ENCODE measurements around the gene FERMT3. TPM values are rescaled to one million over a fixed set of nuclear protein-coding genes. Genes with fewer than 3 reads are reported as not detected.

The FERMT3 gene
- total and polyA plus RNA-seq, 2 of the 13 experiments (the other 11 are each of a cell fraction or from before 2014, with no cell fraction given) = 0.29 TPM; not detected in 1

DNA sequence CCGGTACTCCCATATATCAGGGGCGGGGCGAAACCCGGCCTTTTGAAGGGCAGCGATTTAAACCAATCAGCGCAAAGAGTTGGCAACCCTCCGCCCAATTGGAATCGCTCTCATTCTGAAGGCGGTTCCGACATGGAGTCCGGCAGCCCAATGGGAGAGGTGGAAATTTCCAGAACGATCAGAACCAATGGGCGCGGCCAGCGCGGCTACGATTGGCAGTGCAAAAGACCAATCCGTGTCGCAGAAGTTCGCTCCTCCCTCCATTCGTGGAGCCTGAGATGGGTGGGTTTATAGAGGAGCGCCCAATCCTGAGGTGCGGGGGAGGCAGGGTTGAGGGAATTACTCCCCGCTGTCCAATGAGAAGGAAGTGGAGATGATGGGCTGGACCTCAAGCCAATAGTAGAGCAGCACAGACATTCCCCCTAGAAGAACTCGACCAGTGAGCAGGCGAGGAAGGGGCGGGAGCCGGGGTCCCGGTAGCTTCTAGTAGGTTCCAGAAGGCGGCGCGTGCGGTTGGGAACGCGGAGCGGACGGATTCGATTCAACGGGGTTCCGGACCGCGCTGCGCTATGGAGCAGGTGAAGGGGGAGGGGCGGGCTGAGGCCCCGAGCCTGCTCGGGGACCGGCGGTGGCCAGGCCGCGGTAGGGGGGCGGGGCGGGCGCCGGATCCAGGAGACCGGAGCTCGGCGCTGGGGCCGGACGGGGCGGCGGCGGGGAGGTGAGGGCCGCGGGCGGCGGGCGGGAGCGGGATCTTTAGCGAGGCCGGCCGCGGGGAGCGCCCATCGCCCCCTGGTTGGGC, 20.6 kb upstream of the FERMT3 start, which contains the start of gene STIP1 (continued):
- TF ChIP-seq, protein P1, sequence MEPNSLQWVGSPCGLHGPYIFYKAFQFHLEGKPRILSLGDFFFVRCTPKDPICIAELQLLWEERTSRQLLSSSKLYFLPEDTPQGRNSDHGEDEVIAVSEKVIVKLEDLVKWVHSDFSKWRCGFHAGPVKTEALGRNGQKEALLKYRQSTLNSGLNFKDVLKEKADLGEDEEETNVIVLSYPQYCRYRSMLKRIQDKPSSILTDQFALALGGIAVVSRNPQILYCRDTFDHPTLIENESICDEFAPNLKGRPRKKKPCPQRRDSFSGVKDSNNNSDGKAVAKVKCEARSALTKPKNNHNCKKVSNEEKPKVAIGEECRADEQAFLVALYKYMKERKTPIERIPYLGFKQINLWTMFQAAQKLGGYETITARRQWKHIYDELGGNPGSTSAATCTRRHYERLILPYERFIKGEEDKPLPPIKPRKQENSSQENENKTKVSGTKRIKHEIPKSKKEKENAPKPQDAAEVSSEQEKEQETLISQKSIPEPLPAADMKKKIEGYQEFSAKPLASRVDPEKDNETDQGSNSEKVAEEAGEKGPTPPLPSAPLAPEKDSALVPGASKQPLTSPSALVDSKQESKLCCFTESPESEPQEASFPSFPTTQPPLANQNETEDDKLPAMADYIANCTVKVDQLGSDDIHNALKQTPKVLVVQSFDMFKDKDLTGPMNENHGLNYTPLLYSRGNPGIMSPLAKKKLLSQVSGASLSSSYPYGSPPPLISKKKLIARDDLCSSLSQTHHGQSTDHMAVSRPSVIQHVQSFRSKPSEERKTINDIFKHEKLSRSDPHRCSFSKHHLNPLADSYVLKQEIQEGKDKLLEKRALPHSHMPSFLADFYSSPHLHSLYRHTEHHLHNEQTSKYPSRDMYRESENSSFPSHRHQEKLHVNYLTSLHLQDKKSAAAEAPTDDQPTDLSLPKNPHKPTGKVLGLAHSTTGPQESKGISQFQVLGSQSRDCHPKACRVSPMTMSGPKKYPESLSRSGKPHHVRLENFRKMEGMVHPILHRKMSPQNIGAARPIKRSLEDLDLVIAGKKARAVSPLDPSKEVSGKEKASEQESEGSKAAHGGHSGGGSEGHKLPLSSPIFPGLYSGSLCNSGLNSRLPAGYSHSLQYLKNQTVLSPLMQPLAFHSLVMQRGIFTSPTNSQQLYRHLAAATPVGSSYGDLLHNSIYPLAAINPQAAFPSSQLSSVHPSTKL (CRISPR knock-in tag; IDR thresholded peaks at IDR 0.05) = peak; percentile 34; the same call in 1 of the 2 replicates
- 0 out of 2 replicates have a peak, but pooled peaks have one; percentile 73 for TF ChIP-seq ZNF232 (CRISPR knock-in tag; IDR thresholded peaks at IDR 0.05; ENCODE audit: borderline replicate concordance)
- TF ChIP-seq ZFP90 (CRISPR knock-in tag; IDR thresholded peaks at IDR 0.05; ENCODE audit: borderline replicate concordance) = no peak
- TF ChIP-seq ZNF766 (CRISPR knock-in tag; IDR thresholded peaks at IDR 0.05; ENCODE audit: borderline replicate concordance) = no peak; the same call in 1 of the 2 replicates
- TF ChIP-seq HDAC2 (CRISPR knock-in tag; IDR thresholded peaks at IDR 0.05) = no peak
- no peak for TF ChIP-seq NR2F6 (IDR thresholded peaks at IDR 0.05)
- no peak; the same call in 1 of the 2 replicates for TF ChIP-seq NR2F6 (CRISPR knock-in tag; IDR thresholded peaks at IDR 0.05)
- TF ChIP-seq FLYWCH1 (CRISPR knock-in tag; IDR thresholded peaks at IDR 0.05) = no peak
- 0 out of 2 replicates have a peak, but pooled peaks have one; percentile 10 for TF ChIP-seq ZBTB14 (CRISPR knock-in tag; IDR thresholded peaks at IDR 0.05)
- TF ChIP-seq ATF3 (CRISPR knock-in tag; IDR thresholded peaks at IDR 0.05) = no peak
- TF ChIP-seq NR3C1 (CRISPR knock-in tag; IDR thresholded peaks at IDR 0.05) = no peak
- TF ChIP-seq ZNF616 (CRISPR knock-in tag; IDR thresholded peaks at IDR 0.05; ENCODE audit: low read depth) = no peak
- peak; percentile 44; the same call in 1 of the 2 replicates for TF ChIP-seq ZNF331 (CRISPR knock-in tag; IDR thresholded peaks at IDR 0.05)
- TF ChIP-seq ZNF260 (CRISPR knock-in tag; IDR thresholded peaks at IDR 0.05; ENCODE audit: borderline replicate concordance, low read depth) = no peak
- TF ChIP-seq ZSCAN31 (CRISPR knock-in tag; IDR thresholded peaks at IDR 0.05; ENCODE audit: low read depth) = no peak
- TF ChIP-seq, protein P2, sequence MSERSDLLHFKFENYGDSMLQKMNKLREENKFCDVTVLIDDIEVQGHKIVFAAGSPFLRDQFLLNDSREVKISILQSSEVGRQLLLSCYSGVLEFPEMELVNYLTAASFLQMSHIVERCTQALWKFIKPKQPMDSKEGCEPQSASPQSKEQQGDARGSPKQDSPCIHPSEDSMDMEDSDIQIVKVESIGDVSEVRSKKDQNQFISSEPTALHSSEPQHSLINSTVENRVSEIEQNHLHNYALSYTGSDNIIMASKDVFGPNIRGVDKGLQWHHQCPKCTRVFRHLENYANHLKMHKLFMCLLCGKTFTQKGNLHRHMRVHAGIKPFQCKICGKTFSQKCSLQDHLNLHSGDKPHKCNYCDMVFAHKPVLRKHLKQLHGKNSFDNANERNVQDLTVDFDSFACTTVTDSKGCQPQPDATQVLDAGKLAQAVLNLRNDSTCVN (CRISPR knock-in tag; IDR thresholded peaks at IDR 0.05; ENCODE audit: borderline replicate concordance) = peak; percentile 97; the same call in 1 of the 2 replicates
- no peak for TF ChIP-seq ZNF30 (CRISPR knock-in tag; IDR thresholded peaks at IDR 0.05)
- TF ChIP-seq REST (IDR thresholded peaks at IDR 0.05; ENCODE audit: borderline replicate concordance in 1 of 2, low read depth in 1 of 2, low read length in 2 of 2) = no peak
- TF ChIP-seq SIN3B (IDR thresholded peaks at IDR 0.05; ENCODE audit: low read length) = 0 out of 2 replicates have a peak, but pooled peaks have one; percentile 33
